ENCODE measurements around the gene CLEC1A.

DNA sequence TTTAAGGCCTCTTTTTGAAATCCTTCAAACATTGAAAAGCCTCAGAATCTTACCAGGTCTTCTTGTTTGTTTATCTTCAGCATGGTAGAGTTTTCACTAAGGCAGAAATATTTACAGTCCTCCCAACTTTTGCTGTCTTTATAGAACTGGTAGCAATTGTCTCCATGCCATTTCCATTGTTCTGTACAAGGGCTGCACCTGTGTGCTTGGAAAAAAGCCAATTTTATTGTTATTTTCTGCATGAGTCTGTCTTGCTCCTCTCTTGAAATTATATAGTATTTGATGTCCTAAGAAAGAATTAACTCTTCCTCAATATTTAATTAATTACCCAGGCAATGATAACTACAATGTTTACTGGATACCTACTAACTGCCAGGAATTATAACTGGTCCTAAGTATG is 23.3 kb downstream of the CLEC1A start:
- TF ChIP-seq CTCF (IDR thresholded peaks at IDR 0.05) (no peak), POLR2A (IDR thresholded peaks at IDR 0.05) (no peak)

All from adrenal gland (tissue), 5 donors.